ENCODE results near the gene RALGDS.
A peak's percentile ranks its signal among the peaks of the same experiment; 100 is the strongest.
"Not testable (repeated sequence)": the region's sequence is repeated elsewhere in the genome, so short reads cannot be mapped to it uniquely, and the experiment has no call there.

Gene RALGDS

DNA sequence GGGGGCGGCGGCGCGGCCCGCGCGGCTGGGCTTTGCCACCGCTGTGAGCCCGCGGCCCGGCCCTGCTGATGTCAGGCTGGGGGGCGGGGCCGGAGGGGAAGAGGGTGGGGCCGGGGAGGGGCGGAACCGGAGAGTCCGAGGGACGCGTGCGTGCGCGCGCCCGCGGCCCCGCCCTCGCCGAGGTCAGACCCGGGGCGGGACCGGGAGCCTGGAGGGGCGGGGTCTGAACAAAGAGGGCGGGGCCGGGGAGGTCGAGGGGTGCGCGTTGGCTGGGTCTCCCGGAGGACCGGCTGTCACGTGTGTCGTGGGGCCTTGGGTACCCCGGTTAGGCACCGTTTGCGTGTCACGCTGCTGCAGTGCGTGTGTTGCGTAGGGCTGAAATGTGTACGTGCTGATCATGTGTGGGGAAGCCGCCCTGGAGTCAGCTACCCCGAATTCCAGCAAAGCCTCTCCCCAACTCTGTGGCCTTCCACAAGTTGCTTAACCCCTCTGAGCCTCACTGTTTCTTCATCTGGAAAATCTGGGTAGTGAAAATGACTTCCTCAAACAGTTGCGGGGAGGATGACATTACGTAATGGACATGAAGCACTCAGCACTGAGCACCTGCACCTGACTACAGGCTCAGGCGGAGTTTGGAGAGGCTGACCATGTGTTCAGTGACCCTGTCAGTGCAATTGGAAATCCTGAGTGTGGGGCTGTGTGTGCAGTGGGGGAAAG is at the start of gene RALGDS:
RALGDS (minus strand) TSS at position 43 of the 717 bp plus-strand sequence. CDS start 86 bp downstream, outside the sequence.
- peak; percentile 70 for DNase-seq

DNA sequence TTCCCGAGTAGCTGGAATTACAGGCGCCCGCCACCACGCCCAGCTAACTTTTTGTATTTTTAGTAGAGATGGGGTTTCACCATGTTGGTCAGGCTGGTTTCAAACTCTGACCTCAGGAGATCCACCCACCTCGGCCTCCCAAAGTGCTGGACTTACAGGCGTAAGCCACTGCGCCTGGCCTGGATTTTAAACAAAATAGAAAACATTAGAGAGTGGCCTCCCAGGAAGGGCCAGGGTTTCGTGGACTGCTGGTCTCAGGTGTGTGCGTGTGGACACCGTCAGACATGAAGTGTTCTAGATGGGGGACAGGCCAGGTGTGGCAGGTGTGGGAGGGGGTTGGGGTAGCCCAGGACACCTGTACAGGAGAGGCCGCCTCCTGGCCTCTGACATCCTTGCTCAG is 49.7 kb upstream of the RALGDS start:
- no peak for DNase-seq

DNA sequence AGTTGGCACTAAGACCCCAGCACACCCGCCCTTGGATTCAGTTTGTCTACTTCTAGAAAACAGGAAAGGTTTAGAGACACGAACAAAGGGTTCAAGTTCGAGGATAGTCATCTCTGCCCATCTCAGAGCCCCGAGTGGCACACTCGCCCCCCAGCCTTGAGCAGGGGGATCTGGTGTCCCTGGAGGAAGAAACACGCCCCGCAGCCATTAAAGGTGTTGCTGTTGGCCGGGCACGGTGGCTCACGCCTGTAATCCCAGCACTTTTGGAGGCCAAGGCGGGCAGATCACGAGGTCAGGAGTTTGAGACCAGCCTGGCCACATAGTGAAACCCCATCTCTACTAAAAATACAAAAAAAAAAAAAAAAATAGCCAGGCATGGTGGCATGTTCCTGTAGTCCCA is 48.6 kb upstream of the RALGDS start:
- DNase-seq = not testable (repeated sequence)

DNA sequence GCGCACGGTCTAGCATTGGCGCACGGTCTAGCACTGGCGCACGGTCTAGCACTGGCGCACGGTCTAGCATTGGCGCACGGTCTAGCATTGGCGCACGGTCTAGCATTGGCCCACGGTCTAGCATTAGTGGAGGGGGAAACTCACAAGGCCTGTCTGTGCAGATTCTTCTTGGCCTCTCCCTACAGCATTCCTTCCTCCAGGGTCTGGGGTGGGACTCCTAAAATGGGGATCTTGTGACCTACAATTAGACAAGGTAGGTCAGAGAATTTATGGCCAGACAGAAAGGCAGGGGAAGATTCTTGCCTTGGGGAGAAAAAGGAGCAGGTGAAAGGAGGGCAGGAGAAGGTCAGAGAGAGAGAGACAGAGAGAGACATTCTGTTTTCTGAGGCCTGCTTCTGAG is 48.1 kb upstream of the RALGDS start:
- no peak for DNase-seq

DNA sequence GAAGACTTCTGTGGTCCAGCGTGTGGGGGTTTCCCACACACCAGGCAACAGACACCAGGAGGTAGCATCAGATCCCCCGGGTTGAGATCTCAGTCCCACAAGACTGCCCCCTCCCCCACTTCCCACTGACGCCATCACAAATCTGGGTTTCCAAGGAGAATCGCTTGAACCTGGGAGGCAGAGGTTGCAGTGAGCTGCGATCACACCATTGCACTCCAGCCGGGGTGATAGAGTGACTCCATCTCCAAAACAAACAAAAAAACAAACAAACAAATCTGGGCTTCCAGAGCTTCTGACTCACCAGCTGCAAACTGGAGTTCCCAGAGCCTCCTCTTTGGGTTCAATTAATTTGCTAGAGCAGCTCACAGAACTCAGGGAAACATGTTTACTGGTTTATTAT is 47.4 kb upstream of the RALGDS start:
- no peak for DNase-seq

DNA sequence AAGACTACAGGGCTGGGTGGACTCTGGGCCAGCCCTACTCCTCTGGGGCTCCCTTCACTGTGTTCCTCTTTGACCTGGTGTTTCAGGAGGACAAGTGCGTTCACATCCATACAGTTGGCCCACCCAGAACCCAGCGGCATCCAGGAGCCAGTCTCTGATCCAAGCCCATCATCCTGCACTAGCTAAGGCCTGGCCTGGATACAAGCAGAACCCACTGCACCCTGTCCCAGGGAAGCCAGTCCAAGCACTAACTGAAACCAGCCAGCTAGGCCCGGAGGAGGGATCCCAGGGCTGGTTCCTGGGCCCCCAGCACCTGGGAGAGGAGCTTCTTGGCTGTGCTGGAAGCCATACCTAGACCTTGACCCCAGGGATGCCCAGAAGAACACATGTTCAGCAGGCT is 46.7 kb upstream of the RALGDS start:
- DNase-seq = no peak

DNA sequence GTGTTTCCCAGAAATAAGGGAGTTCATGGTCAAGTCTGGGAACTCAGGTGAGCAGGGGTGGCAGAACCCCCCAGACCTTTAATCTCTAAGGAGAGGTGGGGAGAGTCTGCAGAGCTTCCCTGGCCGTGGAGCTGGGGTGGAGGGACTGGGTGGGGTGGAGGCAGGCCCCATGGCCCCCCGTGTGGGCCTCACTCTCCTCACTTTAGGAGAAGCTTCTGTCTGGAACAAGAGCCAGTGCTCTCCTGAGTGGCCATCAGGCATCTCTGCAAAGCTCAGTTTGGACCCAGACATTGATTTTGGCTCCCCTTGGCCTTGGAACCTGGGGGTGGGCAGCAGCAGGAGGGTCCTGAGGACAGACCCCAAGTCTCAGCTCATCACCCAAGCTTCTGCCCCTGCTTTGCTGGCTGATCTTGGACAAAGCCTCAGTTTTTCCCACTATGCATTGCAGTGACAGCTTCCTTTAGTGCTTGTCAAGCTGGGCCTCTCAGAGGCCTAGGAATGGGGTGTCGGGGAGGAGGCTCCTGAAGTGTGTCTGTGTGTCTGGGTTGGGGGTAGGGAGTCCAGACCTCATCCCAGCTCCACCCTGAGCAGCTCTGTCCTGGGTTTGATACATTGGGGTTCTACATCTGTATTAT is 46.2 kb upstream of the RALGDS start:
- no peak for DNase-seq

DNA sequence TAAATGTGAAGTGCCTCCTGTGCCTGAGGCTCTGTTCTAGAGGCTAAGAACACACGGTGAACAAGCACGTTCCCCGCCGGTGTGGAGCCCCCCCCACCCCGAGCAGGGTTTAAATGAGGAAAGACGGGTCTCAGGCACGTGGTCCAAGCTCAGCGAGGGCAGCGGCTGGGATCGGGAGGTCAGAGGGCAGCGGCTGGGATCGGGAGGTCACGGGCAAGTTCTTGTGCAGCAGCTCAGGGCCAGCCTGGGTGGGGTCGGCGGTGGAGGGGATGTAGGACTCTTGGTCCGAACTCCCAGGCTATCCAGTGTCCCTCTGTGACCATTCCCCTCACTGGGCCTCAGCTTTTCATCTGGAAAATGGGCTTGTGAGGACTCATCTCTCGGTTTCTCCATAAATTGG is 45.4 kb upstream of the RALGDS start:
- DNase-seq = no peak

DNA sequence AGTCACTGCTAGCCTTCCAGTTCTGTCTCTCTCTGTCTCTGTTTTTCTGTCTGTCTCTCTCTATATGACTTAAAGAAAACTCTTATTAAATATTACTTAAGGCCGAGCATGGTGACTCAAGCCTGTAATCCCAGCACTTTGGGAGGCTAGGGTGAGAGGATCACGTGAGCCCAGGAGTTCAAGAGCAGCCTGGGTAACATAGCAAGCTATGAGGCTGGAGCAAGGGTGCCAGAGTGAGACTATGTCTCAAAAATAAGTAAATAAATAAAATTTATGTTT is 44.4 kb upstream of the RALGDS start:
- DNase-seq = no peak

DNA sequence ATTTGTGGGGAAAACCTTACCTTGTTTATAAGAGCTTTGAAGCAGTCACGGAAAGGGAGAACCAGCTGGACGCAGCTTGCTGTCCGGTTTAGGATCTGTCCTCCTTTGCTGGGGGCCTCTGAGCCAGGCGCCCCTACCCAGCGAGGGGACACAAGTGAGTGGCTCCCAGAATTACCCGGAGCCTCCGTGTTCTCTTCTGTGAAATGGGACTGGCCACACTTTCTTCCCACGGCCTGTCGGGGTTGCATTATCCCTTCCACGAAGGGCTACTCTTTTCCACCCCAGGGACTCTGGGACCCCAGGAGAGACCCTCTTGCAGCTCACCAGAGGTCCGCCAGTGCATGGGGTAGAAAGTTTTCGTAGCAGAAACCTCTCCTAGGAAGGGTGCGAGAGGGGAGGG is 43.2 kb upstream of the RALGDS start:
- DNase-seq = no peak

DNA sequence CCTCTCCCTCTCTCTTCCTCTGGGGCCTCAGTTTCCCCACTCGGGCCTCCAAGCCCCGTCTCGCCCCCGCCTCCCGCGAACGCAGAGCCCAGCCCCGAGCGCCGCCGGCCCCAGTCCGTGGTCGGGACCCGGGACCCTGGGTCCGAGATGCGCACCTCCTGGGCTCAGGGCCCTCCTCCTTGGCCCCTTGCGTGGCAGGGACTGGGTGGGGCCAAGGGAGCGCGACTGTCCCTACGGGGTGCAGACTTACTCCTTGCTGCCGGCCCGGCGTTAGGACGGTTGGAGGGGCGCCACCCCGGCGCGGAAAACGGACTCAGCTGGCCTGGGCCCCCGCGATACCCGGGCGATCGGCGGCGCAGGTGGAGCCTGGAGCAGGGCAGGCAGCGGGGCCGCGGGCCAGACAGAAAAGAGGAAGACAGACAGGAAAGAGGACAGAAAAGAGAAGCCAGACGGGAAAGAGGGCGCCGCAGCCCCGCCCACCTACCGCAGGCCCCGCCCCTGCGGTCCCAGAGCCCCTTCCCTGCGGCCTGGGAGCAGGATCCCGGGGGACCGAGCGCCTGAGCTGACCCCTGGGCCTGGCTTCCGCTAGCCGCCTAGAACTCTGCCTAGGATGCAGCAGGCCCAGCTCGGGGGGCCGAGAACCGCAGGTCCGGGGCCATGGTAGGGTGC is 42.6 kb upstream of the RALGDS start, which contains the start of gene GBGT1:
GBGT1 (minus strand) TSS at position 411 of the 669 bp plus-strand sequence. CDS start 1,502 bp downstream, outside the sequence.
- peak; percentile 6 for DNase-seq

DNA sequence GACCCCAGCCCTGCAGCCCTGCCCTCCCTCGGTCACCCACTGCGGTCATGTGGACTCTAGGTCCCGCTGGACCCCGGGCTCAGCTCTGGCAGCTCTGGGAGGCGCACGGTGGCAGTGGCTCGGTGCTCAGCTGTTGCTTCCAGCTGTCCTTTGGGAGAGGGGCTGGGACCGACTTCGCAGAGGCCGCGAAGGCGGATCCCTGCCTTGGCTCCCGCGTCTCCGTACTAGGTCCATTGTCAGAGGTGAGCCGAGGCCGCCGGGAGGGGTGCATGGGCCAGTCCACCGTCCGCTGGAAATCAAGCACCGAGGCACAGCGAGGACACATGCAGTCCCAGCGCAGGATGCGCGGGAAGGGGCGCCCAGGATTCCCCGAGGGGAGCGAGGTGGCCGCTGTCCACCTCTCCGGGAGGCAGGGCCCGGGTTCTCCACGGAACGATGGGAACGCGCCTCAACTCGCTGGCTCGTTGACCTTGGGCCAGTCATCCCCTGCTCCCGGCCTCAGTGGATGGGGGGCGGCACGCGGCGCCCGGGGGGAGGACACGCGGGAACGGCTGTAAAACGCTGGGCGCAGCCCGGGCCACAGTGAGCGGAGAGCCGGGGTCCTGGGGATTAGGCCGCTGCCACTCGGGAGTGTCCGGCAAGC is 41.9 kb upstream of the RALGDS start:
- DNase-seq = no peak

DNA sequence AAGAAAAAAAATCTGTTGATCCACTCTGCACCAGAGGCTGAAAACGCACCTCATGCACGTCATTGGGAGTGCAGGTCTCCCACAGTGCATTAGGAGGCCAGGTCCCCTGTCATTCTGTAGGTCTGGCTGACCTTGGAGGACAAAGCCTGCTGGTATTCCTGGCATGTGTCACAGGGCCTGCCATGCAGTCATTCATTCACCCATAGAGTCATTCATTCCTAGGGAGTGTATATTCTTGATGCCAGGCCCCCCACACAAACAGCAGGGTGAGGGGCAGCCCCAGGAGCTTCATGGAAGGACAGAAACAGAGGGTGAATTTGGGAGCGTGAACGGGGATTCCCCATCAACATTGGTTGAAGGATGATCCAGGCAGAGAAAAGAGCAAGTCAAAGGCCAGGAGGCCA is 40.5 kb upstream of the RALGDS start:
- no peak for DNase-seq

DNA sequence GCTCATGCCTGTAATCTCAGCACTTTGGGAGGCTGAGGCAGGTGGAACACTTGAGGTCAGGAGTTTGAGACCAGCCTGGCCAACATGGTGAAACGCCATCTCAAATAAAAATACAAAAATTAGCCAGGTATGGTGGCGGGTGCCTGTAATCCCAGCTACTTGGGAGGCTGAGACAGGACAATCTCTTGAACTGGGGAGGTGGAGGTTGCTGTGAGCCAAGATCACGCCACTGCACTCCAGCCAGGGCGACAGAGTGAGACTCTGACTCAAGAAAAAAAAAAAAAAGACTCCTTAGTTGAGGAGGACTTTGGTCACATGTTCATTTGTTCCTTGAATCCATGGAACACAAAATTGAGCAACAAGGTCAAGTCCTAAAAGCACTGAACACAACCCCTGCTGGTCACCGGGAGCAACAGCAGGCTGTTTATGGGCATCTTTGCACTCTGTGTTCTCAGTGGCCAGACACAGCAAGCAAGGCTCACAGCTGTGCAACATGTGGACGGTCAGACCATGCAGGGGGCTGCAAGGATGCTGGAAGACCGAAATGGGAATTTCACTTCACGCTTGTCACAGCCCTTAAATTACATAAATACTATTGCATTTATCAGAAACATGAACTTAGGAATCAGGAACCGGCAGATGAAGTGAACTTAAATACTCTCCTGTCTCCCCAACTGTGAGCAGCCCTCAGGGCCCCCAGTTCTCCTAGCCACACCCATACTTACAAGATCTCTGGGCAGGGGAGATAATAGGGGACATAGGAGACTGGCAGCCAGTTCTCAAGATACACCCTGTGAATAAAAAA is 39.9 kb upstream of the RALGDS start:
- peak; percentile 14 for DNase-seq

DNA sequence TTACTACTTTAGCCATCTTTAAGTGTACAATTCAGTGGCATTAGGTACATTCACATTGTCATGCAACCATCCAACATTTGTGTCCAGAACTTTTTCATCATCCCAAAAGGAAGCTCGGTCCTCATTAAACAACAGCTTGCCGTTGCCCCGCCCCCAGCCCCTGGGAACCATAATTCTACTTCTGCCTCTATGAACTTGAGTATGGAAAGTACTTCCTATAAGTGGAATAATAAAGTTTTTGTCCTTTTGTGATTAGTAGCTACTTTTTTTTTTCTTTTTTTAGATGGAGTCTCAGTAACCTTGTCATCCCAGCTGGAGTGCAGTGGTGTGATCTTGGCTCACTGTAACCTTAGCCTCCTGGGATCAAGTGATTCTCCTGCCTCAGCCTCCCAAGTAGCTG is 37.7 kb upstream of the RALGDS start:
- DNase-seq = no peak

DNA sequence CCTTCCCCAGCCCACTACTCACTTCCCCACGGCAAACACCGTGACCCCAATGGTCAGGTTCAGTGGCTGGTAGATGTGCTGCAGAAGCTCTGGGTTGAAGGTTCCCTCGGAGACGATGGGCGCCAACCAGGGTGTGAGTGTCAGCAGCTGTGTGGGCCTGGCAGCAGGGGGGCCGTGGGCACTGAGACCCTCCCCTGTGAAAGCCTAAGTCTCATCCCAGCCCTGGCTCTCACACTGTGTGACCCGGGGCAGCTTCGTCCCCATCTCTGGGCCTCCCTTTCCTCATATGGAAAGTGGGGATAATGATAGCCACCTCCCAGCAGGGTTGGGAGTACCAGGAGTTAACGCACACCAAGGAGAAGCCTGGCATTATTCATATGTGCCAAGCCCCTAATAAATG is 34.1 kb upstream of the RALGDS start:
- DNase-seq = no peak

DNA sequence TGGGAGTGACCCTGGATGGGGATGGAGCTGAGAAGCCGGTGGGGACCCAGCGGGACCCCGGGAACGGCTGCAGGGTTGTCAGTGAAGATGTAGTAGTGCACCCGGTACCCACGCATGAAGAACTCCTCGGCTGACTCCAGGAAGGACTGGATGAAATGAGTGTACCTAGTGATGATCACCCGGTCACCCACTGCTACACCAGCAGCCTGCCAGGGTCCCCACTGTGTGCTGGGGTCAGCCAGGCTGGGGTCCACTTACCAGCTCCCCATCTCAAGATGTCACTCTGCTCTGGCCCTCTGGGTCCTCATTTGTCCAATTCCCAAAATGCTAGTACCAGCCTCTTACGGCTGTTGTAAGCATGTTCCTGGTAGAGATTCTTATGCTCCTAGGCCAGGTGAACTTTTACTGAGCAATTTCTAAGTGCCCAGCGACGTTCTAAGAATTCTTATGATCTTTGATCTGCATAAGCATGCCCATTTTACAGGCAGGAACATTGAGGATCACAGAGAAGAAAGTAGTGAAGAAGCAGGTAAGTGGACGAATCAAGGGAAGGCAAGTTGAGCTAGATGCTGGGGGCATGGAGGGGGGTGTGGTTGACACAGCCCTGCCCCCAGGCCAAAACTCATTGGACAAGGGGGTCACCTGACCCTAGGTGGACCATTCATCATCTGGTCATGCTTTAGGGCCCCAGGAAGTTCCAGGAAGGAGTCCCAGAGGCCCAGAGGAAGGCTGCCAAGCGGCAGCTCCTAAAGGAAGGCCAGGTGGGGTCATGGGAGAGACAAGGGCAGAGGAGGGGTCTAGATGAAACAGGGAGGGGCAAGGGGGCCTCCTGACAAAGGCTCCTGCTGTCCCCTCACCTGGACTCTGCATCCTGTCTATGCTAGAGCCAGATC is 33.3 kb upstream of the RALGDS start:
- no peak for DNase-seq

DNA sequence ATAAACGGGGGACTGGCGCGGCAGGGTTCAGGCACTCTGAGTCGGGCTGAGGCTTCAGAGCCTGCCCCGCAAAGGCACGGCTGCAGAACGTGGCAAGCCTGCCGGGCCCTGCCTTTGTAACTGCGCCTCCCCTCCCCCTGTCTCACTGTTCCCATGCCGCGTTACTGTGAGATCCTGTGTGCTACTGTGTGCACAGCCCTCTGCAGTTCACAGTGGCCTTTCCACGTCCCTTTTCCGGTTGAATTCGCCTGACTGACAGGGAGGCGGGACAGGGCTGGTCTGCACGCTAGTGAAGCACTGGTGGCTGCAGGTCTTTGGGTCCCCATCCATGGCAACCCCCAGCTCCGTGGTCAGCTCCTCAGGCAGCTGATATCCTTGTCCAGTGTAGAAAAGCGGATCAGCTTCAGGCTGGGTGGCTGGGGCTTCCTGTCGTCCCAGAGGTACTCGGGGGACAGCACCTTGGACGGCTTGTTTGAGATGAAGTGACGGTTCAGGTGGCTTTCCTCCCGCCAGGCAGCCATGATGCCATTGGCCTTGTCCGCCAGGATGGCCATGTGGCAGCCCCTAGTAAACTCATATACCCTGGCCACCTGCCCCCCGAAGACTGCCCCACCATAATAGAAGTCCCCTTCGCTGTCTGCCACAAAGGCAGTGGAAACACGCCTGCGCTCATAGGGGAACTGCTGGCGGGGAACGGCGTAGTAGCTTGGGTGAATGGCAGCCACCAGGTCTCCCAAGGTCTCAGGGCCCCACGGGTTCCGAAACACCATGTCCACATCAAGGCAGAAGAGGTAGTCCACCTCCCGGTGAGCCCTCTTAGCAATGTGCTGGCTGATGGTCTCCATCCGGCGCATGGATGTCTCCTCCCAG is 32.4 kb upstream of the RALGDS start:
- no peak for DNase-seq

DNA sequence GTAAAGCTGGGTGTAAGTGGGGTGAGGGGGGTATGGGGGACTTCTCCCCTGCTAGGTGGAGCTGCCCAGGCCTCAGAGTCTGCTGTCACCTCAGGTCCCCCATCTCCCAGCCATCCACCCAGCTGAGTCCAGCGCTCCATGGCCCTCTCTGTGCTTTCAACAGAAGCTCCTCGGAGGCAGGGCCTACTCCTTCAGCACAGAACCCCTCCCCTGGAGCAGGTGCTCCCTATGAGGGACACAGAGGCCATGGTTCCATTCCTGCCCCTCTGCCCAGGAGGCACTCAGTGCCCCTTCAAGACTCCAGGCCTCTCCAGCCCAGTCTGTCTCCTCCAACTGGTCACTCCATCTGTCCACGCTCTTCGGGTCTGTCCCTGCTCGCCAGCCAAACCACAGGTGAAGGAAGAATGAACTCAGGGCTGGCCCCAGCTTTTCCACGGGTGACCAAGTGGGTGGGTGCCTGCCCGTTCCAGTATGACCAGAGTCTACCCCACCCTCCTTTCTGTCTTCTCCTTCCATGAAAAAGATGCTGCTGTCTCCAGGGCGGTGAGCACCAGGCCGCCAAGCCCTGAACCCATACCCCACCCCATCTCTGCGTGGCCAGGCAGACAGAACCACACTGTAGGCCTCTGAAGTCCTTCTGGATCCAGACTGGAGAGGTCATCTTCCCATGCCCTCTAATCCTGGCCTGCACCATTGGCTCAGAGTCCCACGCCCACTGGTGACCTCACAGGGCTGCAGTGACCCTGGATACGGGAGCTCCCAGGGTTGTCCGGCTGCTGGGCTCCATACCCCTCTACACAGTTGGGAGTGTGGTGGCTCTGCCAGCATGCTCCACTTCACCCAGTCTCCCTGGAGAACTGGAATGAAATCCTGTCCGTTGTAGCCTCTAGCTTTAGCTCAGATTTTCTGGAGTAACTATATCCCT is 30.8 kb upstream of the RALGDS start:
- no peak for DNase-seq

DNA sequence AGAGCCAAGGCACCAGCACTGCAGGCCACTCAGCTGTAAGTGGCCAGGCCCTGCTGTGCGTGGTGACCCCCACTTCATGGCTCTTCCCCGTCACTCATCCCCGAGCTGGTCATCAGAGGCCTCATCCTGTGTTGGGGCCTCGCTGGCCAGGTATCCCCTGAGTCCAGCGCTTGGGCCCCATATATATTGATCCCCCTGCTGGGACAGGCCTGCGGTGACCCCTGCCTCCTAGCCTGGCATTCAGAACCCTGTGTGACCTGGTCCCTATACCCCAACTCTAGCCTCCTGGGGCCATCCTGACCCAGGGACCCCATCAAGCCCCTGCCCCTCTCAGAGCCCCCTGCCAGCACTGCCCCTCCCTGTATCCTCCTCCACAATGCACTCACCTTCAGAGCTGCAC is 30.0 kb upstream of the RALGDS start:
- no peak for DNase-seq
